Panc1 (cell line): ENCODE measurements around the gene TBC1D22A. TPM values are rescaled to one million over a fixed set of nuclear protein-coding genes. Genes with fewer than 3 reads are reported as not detected.
A peak's percentile ranks its signal among the peaks of the same experiment; 100 is the strongest.

Source experiments
- ATAC-seq: fragments of 200-7000 bp; cut with Tn5 transposase; 2 replicates; pipeline ENCODE4 v1.9.1; 2020; ENCODE audit warnings: mild to moderate bottlenecking, moderate library complexity
- BruUV-seq: library from RNA; stranded (reverse); fragments of 400-500 nt; replicated peaks from 2 replicates; lab custom pipeline; 2021; lab: Mats Ljungman, UMichigan
- CTCF ChIA-PET: fragments of 300-600 bp; sonication (Branson Sonifier 250); formaldehyde crosslinking; loops from one replicate; lab custom pipeline; 2022; ENCODE audit warnings: antibody characterized with exemption; lab: Charles Lee
- POLR2A ChIA-PET: fragments of 300-600 bp; sonication (Branson Sonifier 250); formaldehyde crosslinking; loops from one replicate; lab custom pipeline; 2022; ENCODE audit warnings: antibody characterized with exemption; lab: Charles Lee
- DNase-seq: peaks from one replicate; pipeline ENCODE4 v3.0.0-alpha.2; 2010; ENCODE audit warnings: low read depth, low spot score
- H3K27ac ChIP-seq: 2 replicates; pipeline ENCODE4 v1.5.1; 2011; ENCODE audit warnings: mild to moderate bottlenecking, low read length, inconsistent platforms
- H3K27me3 ChIP-seq: fragments of 200-500 bp; sonication (Bioruptor generic); 2 replicates; pipeline ENCODE4 v1.6.0; 2014; ENCODE audit warnings: low read length, inconsistent platforms; ENCODE audit not compliant: control insufficient read depth, insufficient read depth
- H3K36me3 ChIP-seq: fragments of 200-500 bp; sonication (Bioruptor generic); 2 replicates; pipeline ENCODE4 v1.5.1; 2014; ENCODE audit warnings: inconsistent platforms, mild to moderate bottlenecking, low read length, moderate library complexity; ENCODE audit not compliant: control insufficient read depth, insufficient read depth
- H3K4me1 ChIP-seq: 2 replicates; pipeline ENCODE4 v1.5.1; 2011; ENCODE audit warnings: inconsistent platforms, mild to moderate bottlenecking, low read length, moderate library complexity; ENCODE audit not compliant: control insufficient read depth, insufficient read depth
- H3K4me3 ChIP-seq, 2 experiments: 2 replicates each; pipeline ENCODE4 v1.5.1; 2011 to 2012; ENCODE audit warnings: low read depth in 2 of 2, low read length in 2 of 2, mild to moderate bottlenecking in 2 of 2, inconsistent platforms in 1 of 2, moderate library complexity in 1 of 2
- H3K9me3 ChIP-seq: fragments of 200-500 bp; sonication (Bioruptor generic); 2 replicates; pipeline ENCODE4 v1.5.1; 2014; ENCODE audit warnings: low read depth, mild to moderate bottlenecking, inconsistent platforms, low read length, moderate library complexity; ENCODE audit not compliant: control insufficient read depth, insufficient read depth
- POLR2AphosphoS5 ChIP-seq: IDR thresholded peaks from 2 replicates; pipeline ENCODE4 v1.6.1; 2012; ENCODE audit warnings: mild to moderate bottlenecking, low read depth, low read length, moderate library complexity
- SIN3A ChIP-seq: IDR thresholded peaks from 2 replicates; pipeline ENCODE4 v1.6.1; 2012; ENCODE audit warnings: low read depth, mild to moderate bottlenecking, low read length, moderate library complexity, borderline replicate concordance; ENCODE audit not compliant: insufficient read depth
- TCF7L2 ChIP-seq: IDR thresholded peaks from 2 replicates; pipeline ENCODE4 v1.6.1; 2011; ENCODE audit warnings: mild to moderate bottlenecking, low read depth, low read length, inconsistent platforms
- in situ Hi-C: cut with HindIII; loops from 2 replicates; pipeline ENCODE4 v1.10.0; 2016; ENCODE audit warnings: low sequenced_read_pairs, low pct_unique_long_range_greater_than_20kb
- intact Hi-C: fragments of 100-400 bp; cut with micrococcal nuclease; formaldehyde crosslinking; loops from one replicate; pipeline ENCODE4 v1.10.0; 2022; ENCODE audit not compliant: unreplicated experiment
- total RNA-seq: library from RNA; stranded (reverse); gene quantifications from one replicate; pipeline ENCODE4 v1.2.1, GENCODE V29; 2021; ENCODE audit not compliant: unreplicated experiment
- TF ChIP-seq, protein P1 (sequence below): fragments of 450-650 bp; IDR thresholded peaks from 2 replicates; pipeline ENCODE4 v1.5.1; 2017; ENCODE audit warnings: mild to moderate bottlenecking
- TF ChIP-seq, protein P2 (sequence below), 2 experiments: IDR thresholded peaks; 2 replicates each; pipeline ENCODE4 v1.6.1; 2011 to 2012; ENCODE audit warnings: low read depth in 2 of 2, control low read depth in 1 of 2, low read length in 1 of 2, mild to moderate bottlenecking in 1 of 2, moderate library complexity in 1 of 2; ENCODE audit not compliant: insufficient read depth in 1 of 2

The TBC1D22A gene
- total RNA-seq, 1 experiment from 2014 or later: 28.7 TPM

GRCh38 chr22:46801826-46802607, 39.6 kb downstream of the TBC1D22A start:
- ATAC-seq: no peak
- intact Hi-C loops: no loop called here
- Histone ChIP-seq H3K27ac (no peak overlapping the region), H3K4me1 (peaks cover 10% of the 10 kb centered on the region), H3K4me3 (no peak overlapping the region), H3K36me3 (no peaks in the 10 kb centered on the region), H3K27me3 (no peaks in the 10 kb centered on the region), H3K9me3 (no peaks in the 10 kb centered on the region)
- ChIA-PET POLR2A (no interaction called here), CTCF (interaction anchor here (0.5 to 1.3 kb wide), 2 partner anchors 43 to 52 kb away, joined by 5 to 7 read pairs; no protein-coding TSS in a partner anchor)
- no peak for DNase-seq
- TF ChIP-seq, protein P1, sequence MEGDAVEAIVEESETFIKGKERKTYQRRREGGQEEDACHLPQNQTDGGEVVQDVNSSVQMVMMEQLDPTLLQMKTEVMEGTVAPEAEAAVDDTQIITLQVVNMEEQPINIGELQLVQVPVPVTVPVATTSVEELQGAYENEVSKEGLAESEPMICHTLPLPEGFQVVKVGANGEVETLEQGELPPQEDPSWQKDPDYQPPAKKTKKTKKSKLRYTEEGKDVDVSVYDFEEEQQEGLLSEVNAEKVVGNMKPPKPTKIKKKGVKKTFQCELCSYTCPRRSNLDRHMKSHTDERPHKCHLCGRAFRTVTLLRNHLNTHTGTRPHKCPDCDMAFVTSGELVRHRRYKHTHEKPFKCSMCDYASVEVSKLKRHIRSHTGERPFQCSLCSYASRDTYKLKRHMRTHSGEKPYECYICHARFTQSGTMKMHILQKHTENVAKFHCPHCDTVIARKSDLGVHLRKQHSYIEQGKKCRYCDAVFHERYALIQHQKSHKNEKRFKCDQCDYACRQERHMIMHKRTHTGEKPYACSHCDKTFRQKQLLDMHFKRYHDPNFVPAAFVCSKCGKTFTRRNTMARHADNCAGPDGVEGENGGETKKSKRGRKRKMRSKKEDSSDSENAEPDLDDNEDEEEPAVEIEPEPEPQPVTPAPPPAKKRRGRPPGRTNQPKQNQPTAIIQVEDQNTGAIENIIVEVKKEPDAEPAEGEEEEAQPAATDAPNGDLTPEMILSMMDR: no peak
- no peak for TF ChIP-seq TCF7L2
- TF ChIP-seq SIN3A: no peak
- TF ChIP-seq, protein P2, sequence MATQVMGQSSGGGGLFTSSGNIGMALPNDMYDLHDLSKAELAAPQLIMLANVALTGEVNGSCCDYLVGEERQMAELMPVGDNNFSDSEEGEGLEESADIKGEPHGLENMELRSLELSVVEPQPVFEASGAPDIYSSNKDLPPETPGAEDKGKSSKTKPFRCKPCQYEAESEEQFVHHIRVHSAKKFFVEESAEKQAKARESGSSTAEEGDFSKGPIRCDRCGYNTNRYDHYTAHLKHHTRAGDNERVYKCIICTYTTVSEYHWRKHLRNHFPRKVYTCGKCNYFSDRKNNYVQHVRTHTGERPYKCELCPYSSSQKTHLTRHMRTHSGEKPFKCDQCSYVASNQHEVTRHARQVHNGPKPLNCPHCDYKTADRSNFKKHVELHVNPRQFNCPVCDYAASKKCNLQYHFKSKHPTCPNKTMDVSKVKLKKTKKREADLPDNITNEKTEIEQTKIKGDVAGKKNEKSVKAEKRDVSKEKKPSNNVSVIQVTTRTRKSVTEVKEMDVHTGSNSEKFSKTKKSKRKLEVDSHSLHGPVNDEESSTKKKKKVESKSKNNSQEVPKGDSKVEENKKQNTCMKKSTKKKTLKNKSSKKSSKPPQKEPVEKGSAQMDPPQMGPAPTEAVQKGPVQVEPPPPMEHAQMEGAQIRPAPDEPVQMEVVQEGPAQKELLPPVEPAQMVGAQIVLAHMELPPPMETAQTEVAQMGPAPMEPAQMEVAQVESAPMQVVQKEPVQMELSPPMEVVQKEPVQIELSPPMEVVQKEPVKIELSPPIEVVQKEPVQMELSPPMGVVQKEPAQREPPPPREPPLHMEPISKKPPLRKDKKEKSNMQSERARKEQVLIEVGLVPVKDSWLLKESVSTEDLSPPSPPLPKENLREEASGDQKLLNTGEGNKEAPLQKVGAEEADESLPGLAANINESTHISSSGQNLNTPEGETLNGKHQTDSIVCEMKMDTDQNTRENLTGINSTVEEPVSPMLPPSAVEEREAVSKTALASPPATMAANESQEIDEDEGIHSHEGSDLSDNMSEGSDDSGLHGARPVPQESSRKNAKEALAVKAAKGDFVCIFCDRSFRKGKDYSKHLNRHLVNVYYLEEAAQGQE (IDR thresholded peaks at IDR 0.05; ENCODE audit: insufficient read depth in 1 of 2, low read depth in 2 of 2, low read length in 1 of 2): no peak
- TF ChIP-seq POLR2AphosphoS5: no peak
- in situ Hi-C loops: no loop called here
- BruUV-seq: TSS peak; percentile 45

DNA sequence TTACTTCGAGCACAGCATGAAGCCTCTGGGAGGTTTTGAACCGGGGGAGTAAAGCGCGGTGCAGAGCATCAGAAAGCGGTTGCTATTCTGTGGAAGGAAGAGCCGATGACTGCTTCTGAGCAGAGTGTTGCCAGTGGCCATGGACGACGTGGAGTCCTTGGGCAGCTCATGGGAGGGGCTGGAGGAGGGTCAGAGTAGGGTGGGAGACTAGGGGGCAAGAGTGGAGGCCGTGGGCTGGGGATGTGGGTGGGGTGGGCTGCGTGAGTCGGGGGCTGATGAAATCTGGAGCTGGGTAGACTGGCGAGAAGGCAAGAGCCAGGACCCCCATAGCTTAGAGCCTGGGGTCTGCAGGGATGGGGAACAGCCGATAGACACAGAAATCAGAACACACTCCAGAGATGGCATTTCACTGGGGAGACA, 40.2 kb downstream of the TBC1D22A start:
- no TSS peak for BruUV-seq
- Histone ChIP-seq H3K9me3 (no peaks in the 10 kb centered on the region), H3K27ac (no peak overlapping the region), H3K4me3 (no peak overlapping the region), H3K36me3 (no peaks in the 10 kb centered on the region), H3K27me3 (no peaks in the 10 kb centered on the region), H3K4me1 (peaks cover 10% of the 10 kb centered on the region)
- POLR2A ChIA-PET: no interaction called here
- no peak for TF ChIP-seq SIN3A
- TF ChIP-seq TCF7L2: no peak
- TF ChIP-seq, protein P1: no peak
- TF ChIP-seq, protein P2 (IDR thresholded peaks at IDR 0.05; ENCODE audit: insufficient read depth in 1 of 2, low read depth in 2 of 2, low read length in 1 of 2): no peak
- in situ Hi-C loops (no loop called here), intact Hi-C loops (no loop called here)
- CTCF ChIA-PET: interaction anchor here (0.5 to 1.3 kb wide), 3 partner anchors 8 to 53 kb away, joined by 3 to 7 read pairs (median 5); no protein-coding TSS in a partner anchor
- no peak for DNase-seq
- ATAC-seq: no peak
